GM21447 (cell line): ENCODE results near the gene UPF1.

Experiments used
- ATAC-seq: cut with Tn5 transposase; IDR thresholded peaks from one replicate; pipeline ENCODE4 v1.9.1; 2021; ENCODE audit not compliant: unreplicated experiment

The UPF1 gene

DNA sequence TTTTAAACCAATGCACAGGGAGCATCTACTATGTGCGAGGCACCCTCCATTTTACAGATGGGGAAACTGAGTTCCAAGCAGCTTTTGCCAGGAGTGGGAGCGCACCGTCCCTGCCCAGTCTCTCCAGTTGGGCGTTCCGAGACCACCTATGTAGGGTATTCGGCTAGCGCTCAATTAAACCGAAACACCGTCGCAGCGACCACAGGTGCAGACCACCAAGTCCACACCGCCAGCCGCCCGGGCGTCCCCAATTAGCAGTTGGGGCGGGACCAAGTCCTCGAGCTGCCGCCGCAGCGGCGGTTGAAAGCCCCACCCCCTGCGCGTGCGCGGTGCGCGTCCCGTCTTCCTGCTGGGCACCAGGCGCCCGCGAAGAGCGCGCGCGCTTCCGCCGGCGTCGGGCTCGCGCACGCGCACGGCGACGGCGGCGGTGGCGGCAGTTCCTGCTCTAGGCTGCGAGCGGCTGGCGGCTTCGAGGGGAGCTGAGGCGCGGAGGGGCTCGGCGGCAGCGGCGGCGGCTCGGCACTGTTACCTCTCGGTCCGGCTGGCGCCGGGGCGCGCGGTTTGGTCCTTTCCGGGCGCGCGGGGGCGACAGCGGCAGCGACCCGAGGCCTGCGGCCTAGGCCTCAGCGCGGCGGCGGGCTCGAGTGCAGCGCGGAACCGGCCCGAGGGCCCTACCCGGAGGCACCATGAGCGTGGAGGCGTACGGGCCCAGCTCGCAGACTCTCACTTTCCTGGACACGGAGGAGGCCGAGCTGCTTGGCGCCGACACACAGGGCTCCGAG, at the start of gene UPF1:
Gene UPF1, plus strand, starts transcription at position 436 of the 782 bp plus-strand sequence. Its CDS starts 251 bp downstream, at position 687.
- peak; percentile 53 for ATAC-seq

DNA sequence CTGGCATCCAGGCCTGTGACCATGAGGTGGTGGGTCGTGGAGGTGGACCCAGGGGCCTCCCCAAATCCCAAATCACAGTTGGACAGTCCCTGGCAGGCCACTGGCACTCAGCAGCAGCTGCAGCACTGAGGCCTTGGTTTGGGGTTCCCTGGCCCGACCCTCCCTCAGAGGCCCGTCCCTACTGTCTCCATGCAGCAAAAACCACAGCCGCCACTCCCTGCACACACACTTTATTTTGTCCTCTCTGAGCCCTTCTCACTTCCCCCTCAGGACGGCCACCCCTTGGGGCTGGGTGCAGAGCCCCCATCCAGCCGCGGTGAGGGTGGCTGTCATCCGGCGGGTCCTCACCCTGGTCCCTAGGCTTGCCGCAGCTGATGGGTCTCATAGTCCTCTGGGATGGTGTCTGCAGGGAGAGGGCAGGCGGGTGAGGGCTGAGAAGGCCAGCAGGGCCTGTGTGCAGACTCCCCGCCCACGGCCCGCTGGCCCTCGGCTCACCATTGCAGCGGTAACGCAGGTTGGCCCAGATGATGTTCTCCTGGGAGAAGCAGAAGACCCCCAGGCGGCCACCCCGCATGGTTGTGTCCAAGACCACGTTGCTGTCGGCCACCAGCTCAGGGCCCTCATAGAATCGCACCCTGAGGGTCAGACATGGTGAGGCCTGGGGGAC, 49.1 kb upstream of the UPF1 start:
- ATAC-seq, result no peak

DNA sequence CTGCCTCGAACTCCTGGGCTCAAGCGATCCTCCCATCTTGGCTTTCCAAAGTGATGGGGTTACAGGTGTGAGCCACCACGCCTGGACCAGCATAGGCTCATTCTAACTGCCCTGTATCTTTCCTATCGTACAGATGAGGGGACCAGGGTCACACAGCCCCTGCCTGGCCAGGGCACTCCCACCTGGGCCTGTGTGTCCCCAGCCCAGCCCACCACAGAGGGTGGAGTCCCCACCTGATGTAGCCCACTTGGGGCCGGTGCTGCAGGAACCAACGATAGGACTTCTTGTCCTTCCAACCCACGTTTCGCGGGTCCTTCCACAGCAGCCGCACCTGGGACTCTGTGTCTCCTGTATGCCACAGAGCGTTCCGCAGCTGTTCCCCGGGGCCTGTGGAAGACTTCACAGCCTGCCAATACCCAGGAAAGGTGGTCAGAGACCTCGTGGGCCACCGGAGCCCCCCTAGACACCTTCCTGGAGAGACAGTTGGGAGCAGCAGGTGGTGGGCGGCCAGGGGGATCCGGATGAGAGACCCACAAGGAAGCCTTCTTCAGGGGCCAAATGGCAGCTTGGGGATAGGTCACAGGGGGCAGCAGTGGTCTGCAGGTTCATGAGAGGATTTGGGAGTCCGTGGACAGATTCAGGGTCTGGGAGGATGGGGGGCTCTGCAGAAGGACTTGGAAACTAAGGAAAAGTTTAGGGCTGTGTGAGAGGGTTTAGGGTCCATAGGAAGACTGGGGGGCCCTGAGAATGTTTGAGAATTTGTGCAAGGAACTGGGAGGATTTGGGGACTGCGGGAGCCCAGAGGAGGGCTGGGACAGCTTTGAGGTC, 47.6 kb upstream of the UPF1 start:
- ATAC-seq, result no peak

DNA sequence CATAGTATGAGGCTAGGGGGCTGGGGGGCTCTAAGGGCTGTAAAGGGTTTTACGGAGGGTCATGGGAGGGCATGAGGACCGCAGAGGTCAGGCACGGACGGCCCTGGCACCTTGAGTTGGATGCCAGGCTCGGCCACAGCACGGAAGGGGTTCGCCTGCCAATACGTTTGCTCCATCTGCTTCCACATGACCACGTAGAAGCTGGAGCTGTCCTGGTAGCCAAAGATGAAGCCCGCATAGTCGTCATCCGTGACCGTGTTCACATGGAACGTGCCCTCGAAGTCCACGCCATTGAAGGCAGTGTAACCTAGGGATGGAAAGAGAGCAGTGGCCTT, 47.0 kb upstream of the UPF1 start:
- no peak for ATAC-seq

DNA sequence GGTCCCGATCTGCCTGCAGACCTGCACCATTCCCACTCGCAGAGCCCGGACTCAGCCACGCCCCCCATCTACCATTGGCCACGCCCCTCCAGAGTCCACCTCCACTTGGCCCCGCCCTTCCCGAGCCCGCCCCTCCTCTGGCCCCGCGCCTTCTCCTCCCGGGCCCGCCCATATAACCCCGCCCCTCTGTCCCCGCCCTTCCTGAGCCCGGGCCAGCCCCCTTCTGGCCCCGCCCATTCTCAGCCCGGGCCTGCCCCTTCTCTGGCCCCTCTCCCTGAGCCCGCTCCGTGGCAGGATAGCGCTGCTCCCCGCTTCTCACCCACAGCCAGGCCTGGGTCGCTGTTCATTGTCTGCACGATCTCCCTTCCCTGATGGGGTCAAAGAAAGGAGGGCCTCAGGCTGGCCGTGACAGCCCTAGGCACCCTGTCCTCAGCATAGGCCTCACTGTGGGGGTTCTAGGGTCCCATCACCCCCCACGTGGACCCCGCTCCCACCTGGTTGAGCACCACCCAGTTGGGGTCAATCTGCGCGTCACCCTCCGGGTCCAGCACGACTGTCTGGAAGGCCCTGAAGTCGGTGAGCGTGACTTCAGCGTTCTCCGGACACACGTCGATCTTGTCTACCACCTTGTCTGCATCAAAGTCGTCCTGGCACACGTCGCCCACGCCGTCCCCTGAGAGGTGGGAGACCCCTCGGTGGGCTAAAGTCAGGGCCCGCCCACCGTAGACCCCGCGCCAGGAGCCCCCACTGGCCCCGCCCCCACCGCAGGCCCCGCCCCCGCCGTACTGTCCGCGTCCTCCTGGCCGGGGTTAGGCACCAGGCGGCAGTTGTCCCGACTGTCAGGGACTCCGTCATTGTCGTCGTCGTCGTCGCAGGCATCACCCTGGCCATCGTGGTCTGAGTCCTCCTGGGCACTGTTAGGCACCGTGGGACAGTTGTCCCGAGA, 46.3 kb upstream of the UPF1 start:
- no peak for ATAC-seq

DNA sequence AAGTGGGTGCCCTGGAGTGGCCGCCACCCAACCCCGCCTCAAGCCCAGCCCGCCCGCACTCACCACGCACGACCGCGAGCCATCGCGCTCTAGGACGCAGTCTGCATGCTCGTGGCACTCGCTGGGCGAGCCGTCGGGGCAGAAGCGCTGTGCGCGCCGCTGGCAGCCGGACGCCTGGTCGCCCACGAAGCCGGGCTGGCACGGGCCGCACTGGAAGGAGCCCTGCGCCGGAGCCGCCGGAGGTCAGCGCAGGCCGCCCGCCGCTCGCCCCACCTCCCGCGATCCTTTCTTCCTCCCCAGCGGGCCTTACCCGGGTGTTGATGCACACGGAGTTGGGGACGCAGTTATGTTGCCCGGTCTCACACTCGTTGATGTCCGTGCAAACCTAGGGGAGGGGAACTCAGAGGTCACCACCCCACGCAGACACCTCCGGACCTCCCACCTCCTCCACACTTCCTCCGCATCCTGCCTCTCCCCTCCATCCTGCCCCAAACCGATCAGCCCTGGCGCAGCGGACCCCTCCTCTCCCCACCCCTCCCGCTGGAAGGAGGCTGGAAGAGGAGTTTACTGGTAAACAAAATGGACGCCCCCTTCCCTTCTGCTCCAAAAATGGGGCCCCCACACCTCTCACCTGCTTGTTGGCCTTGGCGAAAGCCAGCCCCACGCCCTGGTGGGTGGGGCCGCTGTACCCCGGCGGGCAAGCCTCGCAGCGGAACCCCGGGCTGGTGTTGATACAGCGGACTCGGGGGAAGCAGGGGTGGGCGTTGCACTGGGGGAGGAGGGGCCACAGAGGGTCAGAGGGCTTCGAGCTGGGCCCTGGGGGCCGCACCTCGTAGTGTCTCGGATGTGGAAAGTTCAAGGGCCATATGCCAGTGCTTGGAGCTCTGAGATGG, 43.0 kb upstream of the UPF1 start:
- no peak for ATAC-seq

DNA sequence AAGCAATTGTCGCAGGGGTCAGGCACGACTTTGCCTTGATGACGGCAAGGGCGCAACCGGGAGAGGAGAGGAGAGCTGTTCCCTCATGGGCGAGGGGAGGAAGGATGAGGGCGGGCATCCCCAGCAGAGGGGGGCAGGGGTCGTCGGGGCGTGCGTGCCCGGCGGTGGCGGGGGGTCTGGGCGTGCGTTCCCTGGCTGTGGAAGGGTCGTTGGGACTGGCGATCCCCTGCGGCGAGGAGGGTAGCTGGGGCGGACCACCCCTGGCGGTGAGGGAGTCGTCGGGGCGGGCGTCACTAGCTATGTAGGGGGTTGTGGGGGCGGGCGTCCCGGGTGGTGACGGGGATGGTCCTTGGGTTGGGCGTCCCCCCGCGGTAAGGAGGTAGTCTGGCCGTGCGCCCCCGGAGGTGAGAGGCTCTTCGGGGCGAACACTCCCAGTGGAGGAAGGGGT, 42.3 kb upstream of the UPF1 start:
- ATAC-seq, result no peak

DNA sequence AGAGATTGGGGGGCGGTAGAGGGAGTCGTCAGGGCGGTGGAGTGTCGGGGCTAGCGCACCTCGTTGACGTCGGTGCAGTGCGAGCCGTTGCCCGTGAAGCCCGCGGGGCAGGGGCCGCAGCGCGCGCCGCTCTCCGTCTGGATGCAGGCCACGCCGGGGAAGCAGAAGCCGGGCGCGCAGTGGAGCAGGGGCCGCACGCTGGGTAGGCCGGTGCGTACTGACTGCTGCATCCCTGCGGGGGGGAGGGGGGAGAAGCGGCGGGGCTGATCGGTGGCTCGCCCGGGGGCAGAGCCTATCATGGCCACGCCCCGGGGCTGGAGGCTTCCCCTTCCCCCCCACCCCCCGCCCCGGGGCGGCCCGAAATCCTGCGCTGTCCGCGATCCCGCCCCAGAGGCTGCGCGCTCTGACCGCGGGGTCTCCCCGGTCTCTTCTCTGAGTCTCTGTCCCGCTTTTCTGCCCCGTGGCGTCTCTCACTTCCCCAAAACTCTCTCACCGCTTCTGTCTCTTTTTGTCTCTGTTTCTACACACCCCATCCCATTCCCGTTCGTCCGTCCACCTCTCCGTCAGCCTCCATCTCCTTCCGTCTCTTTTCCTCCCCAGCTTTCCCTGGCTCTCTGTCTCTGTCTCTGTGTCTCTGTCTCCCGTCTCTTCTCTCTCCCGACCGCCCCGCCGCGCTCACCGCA, 41.7 kb upstream of the UPF1 start:
- ATAC-seq, result no peak

DNA sequence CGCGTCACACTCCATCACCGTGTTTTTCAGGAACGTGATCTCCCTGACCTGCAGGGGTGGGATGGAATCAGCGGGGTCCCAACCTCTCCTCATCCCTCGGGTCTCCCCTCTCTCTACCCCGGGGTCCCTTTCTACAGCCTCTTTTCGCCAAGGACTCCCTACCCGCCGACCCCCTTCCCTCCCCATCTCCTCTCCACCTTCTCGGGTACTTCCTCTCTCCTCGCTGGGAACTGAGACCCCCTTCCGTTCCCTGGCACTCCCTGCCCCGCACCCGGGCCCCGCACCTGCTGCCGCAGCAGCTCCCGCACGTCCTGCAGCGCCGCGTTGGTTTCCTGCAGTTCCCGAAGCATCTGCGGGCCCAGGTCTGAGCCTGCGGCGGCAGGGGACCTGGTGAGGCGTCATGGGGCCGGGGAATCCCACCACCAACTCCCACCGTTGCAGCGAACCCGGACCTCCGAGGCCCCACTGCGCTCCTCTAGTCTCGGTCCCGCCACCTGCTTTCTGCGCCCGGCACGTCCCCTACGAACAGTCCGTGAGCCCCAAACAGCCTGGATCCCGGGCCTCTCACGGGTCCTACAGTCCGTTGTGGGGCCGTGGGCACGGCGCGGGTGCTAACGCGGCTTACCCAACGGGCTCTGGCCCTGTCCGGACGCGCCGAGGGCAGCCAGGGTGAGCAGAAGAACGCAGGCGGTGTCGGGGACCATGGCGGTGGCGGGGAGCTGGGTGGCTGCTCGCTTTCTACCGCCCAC, 41.0 kb upstream of the UPF1 start, which contains the start of gene COMP:
Gene COMP, minus strand, starts transcription at position 740 of the 749 bp plus-strand sequence. Its CDS starts 36 bp downstream, at position 704.
- no peak for ATAC-seq

DNA sequence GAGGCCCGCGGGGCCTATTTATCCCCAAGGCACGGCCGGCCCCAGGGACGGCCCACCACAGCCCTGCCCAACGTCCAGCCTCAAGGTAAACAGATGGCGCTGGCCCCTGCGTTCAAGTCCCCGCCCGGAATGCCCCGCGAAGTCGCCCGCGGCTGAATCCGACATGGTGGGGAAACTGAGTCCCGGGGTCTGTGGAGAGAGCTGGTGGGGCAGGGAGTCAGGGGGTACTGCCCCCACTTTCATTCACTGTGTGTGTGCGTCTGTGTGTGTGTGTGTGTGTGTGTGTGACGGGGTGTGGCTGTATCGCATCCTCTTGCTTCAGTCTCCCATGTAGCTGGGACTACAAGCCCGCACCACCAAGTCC, 40.5 kb upstream of the UPF1 start:
- no peak for ATAC-seq

DNA sequence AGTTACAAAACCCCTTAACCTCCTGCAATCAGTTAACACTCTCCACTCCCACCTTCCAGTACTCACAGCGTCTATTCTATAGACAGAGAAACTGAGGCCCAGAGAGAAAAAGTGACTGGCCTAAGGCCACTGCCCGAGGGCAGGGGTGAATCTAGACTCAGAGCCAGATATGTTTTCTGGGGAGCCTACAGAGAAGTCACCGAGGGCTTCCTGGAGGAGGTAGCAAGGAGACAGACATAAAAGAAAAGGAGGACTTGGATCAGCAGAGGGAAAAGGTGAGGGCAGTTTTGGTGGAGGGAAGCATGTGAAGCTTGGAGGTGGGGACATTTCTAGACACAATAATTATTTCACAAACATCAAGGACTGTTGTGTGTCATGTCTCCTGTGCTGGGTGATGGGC, 39.1 kb upstream of the UPF1 start:
- ATAC-seq, result no peak

DNA sequence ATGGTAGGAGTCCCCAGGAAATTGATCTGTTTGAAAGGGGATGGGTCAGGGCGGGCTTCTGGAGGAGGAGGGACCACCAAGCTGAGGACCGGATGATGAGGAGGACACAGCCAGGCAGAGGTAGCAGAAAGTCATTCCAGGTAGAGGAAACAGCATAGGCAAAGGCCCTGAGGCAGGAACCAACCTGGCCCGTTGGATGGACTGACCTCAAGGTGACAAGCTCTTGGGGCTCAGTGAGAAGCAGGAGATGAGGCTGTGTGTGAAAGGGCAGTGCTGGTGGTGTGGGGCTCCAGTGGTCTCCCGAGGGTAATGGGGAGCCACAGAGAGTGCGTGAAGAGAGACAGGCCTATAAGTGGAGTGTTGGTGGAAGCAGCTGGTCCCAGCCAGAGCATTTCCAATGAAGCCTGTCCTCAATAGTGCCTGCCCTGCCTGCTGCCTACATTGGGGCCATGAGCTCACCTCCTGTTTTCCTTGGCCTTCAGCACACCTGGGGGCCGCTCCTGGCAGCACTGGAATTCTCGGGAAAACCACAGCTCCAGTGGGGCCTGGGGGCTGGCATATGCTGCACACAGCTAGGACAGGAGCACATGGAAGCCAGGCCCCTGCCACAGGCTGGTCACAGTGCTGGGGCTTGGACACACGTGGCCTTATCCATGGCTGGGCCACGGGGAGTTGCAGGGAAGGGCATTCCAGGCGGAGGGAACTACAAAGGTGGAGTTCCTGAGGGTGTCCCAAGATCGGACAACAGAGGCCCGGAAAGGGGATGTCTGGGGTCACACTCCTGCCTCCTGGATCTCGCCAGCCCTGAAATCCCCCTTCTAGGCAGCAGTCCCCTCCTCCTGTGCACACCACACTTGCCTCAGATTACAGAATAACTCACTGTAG, 38.4 kb upstream of the UPF1 start:
- no peak for ATAC-seq

DNA sequence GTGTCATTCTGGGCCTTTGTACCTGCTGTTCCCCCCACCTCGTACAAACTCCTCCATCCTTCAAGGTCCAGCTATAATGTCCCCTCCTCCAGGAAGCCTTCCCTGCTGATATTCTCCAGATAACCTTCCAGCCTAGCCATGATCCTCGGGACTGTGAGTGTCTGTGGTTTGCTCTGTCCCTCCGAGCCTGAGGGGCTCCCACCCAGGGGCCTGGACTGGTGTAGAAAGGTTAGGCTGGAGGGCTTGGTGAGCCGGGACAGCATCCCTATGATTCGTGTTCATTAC, 37.8 kb upstream of the UPF1 start:
- no peak for ATAC-seq

DNA sequence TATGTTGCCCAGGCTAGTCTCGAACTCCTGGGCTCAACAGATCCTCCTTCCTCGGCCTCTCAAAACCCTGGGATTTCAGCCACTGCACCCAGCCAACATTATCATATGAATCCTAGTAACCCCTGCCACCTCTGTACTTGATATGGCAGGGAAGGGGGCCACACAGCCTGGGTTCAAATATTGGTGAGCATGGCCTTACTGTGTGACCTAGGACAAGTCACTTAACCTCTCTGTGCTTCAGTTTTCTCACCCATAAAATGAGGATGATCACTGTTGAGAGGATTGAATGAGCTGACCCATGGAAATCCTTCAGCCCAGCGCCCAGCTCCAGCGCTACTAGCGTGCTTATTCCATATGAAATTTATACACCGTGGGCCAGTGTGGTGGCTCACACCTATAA, 37.1 kb upstream of the UPF1 start:
- no peak for ATAC-seq

DNA sequence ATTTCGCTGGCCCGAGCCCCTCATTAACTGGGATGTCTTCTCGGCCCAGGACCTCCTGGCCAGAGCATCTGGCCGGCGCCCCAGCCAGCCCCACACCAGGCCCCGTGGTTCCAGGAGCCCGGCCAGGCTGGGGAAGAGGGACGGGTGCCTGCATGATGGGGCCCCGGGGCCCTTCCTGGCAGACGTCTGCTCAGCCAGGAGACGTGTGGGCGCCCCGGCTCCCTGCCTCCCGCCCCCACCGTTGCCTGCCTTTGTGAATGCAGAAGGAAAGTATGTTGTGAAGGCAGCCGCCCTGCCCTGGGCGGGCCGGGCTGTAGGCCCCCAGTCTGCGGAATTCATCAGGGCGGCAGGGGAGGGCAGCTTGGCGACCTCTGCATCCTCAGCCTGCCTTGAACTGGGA, 36.2 kb upstream of the UPF1 start:
- no peak for ATAC-seq

DNA sequence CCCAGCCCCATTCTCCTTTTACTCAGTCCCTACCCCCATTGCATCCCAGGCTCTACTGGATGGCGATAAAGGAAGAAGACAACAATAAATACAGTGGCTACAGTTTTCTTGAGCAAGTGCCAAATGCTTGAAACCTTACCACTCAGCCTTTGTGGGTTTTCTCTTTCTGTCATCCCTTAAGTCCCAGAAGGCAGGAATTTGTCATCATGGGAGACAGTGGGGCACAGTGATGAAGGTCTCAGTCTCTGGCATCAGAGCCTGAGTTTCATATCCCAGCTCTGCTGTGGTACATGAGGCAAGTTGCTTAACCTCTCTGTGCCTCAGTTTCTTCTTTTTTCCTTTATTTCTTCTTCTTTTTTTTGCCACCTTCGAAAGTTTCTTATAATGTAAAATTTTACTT, 35.5 kb upstream of the UPF1 start:
- ATAC-seq, result no peak
